ENCODE measurements around the gene FAM174C.

Gene FAM174C

GRCh38 chr19:1251330-1252220, 23.8 kb upstream of the FAM174C start:
- DNase-seq, result no peak

GRCh38 chr19:1252221-1252820, 23.0 kb upstream of the FAM174C start:
- DNase-seq, result no peak

- peak; percentile 87 for DNase-seq
Observed at GRCh38 chr19:1252821-1253513, 22.4 kb upstream of the FAM174C start.

GRCh38 chr19:1253514-1254080, 21.7 kb upstream of the FAM174C start:
- DNase-seq, result no peak

- DNase-seq, result no peak
Observed at GRCh38 chr19:1254081-1254527, 21.2 kb upstream of the FAM174C start.

- DNase-seq, result no peak
Observed at GRCh38 chr19:1254530-1255185, 20.7 kb upstream of the FAM174C start.

- no peak for DNase-seq
Observed at GRCh38 chr19:1255186-1256161, 19.9 kb upstream of the FAM174C start.

GRCh38 chr19:1256646-1257474, 18.5 kb upstream of the FAM174C start:
- no peak for DNase-seq

GRCh38 chr19:1257475-1258162, 17.7 kb upstream of the FAM174C start:
- no peak for DNase-seq

GRCh38 chr19:1258163-1258492, 17.2 kb upstream of the FAM174C start:
- no peak for DNase-seq

- no peak for DNase-seq
Observed at GRCh38 chr19:1258707-1259205, 16.6 kb upstream of the FAM174C start.

- DNase-seq, result peak; percentile 92
Observed at GRCh38 chr19:1259206-1259875, 16.0 kb upstream of the FAM174C start.

- DNase-seq, result no peak
Observed at GRCh38 chr19:1259876-1260748, 15.2 kb upstream of the FAM174C start.

GRCh38 chr19:1260749-1261537, 14.4 kb upstream of the FAM174C start:
- DNase-seq, result peak; percentile 97

- DNase-seq, result no peak
Observed at GRCh38 chr19:1261538-1261797, 13.9 kb upstream of the FAM174C start.

- no peak for DNase-seq
Observed at GRCh38 chr19:1261798-1262622, 13.3 kb upstream of the FAM174C start.

GRCh38 chr19:1262623-1263123, 12.7 kb upstream of the FAM174C start:
- DNase-seq, result no peak

Data from islet precursor cell (in vitro differentiated cells).